GM12878 (cell line): Measurements from ENCODE around the gene PALS2. TPM values are rescaled to one million over a fixed set of nuclear protein-coding genes. Genes with fewer than 3 reads are reported as not detected.

Experiments used
- BCL11A ChIP-seq: IDR thresholded peaks from 2 replicates; pipeline ENCODE4 v1.6.1; 2011; ENCODE audit warnings: low read depth, low read length
- BMI1 ChIP-seq: fragments of 450-650 bp; IDR thresholded peaks from 2 replicates; pipeline ENCODE4 v1.6.1; 2016; ENCODE audit warnings: mild to moderate bottlenecking, moderate library complexity, borderline replicate concordance
- CBX3 ChIP-seq: fragments of 200-600 bp; sonication (generic); IDR thresholded peaks from 2 replicates; pipeline ENCODE4 v1.6.1; 2016; ENCODE audit warnings: low read depth, borderline replicate concordance
- FOXK2 ChIP-seq: fragments of 450-650 bp; IDR thresholded peaks from 2 replicates; pipeline ENCODE4 v1.6.1; 2017; ENCODE audit warnings: mild to moderate bottlenecking, moderate library complexity
- FOXM1 ChIP-seq: IDR thresholded peaks from 2 replicates; pipeline ENCODE4 v1.6.1; 2012; ENCODE audit warnings: low read depth, mild to moderate bottlenecking, inconsistent platforms, low read length, moderate library complexity
- GABPA ChIP-seq: IDR thresholded peaks from 2 replicates; pipeline ENCODE4 v1.6.1; 2014; ENCODE audit warnings: antibody characterized with exemption, low read depth, mild to moderate bottlenecking, inconsistent platforms
- IRF4 ChIP-seq: IDR thresholded peaks from 2 replicates; pipeline ENCODE4 v1.6.1; 2011; ENCODE audit warnings: low read depth, low read length
- KAT2A ChIP-seq: conservative IDR thresholded peaks from 2 replicates; pipeline ENCODE4 v1.6.1; 2011; ENCODE audit warnings: low read depth, low read length; ENCODE audit not compliant: control insufficient read depth
- MEF2A ChIP-seq: IDR thresholded peaks from 2 replicates; pipeline ENCODE4 v1.6.1; 2011; ENCODE audit warnings: low read depth, mild to moderate bottlenecking, low read length, moderate library complexity; ENCODE audit not compliant: insufficient read depth
- PAX8 ChIP-seq: fragments of 450-650 bp; IDR thresholded peaks from 2 replicates; pipeline ENCODE4 v1.6.1; 2017; ENCODE audit warnings: mild to moderate bottlenecking, moderate library complexity
- PML ChIP-seq: IDR thresholded peaks from 2 replicates; pipeline ENCODE4 v1.6.1; 2012; ENCODE audit warnings: low read length, inconsistent platforms
- POLR2AphosphoS5 ChIP-seq: IDR thresholded peaks from 2 replicates; pipeline ENCODE4 v1.6.1; 2011; ENCODE audit warnings: mild to moderate bottlenecking, low read length, inconsistent platforms
- RAD51 ChIP-seq: fragments of 450-650 bp; IDR thresholded peaks from 2 replicates; pipeline ENCODE4 v1.6.1; 2016; ENCODE audit warnings: moderate library complexity, mild to moderate bottlenecking, inconsistent platforms
- RUNX3 ChIP-seq: IDR thresholded peaks from 2 replicates; pipeline ENCODE4 v1.6.1; 2012; ENCODE audit warnings: low read length, inconsistent platforms
- SIX5 ChIP-seq: IDR thresholded peaks from 2 replicates; pipeline ENCODE4 v1.6.1; 2011; ENCODE audit warnings: mild to moderate bottlenecking, low read depth, low read length, moderate library complexity; ENCODE audit not compliant: severe bottlenecking
- SMC3 ChIP-seq: IDR thresholded peaks from 2 replicates; pipeline ENCODE4 v1.6.1; 2011; ENCODE audit warnings: low read length, improper control_type of control experiment, borderline replicate concordance
- SREBF1 ChIP-seq: IDR thresholded peaks from 2 replicates; pipeline ENCODE4 v1.6.1; 2012; ENCODE audit warnings: mild to moderate bottlenecking, low read length
- STAT1 ChIP-seq: fragments of 450-650 bp; conservative IDR thresholded peaks from 2 replicates; pipeline ENCODE4 v1.6.1; 2014; ENCODE audit warnings: antibody characterized with exemption, mild to moderate bottlenecking
- STAT3 ChIP-seq: IDR thresholded peaks from 2 replicates; pipeline ENCODE4 v1.6.1; 2011; ENCODE audit warnings: low read depth, low read length, improper control_type of control experiment
- SUZ12 ChIP-seq: fragments of 200-600 bp; sonication (generic); IDR thresholded peaks from one replicate; pipeline ENCODE4 v1.6.1; 2018; ENCODE audit warnings: antibody characterized with exemption, mild to moderate bottlenecking; ENCODE audit not compliant: unreplicated experiment
- TCF7 ChIP-seq: IDR thresholded peaks from 2 replicates; pipeline ENCODE4 v1.6.1; 2014; ENCODE audit warnings: antibody characterized with exemption, borderline replicate concordance
- ZNF207 ChIP-seq: fragments of 450-650 bp; IDR thresholded peaks from 2 replicates; pipeline ENCODE4 v1.6.1; 2014; ENCODE audit warnings: antibody characterized with exemption, mild to moderate bottlenecking, borderline replicate concordance
- polyA plus RNA-seq, 11 experiments: library from polyadenylated mRNA; depleted of rRNA in 4 of 11; unstranded in 6 of 11; stranded (reverse) in 5 of 11; fragments of >200 nt; fragmentation: Nextera tagmentation in 4 of 11; fragmentation: Illumina TruSeq in 1 of 11; extraction: Ambion mirVana in 4 of 11; extraction: Trizol in 1 of 11; gene quantifications; 1 replicate in 1 of 11; 2 replicates in 10 of 11; pipeline versions ENCODE4 v1.2.1 to v1.2.3, GENCODE V29; 2011 to 2016; ENCODE audit warnings: inconsistent platforms in 2 of 11, missing spikeins in 2 of 11, low read depth in 1 of 11
- total RNA-seq, 4 experiments: library from RNA; depleted of rRNA in 3 of 4; stranded (reverse); fragments of >200 nt in 3 of 4; fragmentation: Illumina TruSeq in 1 of 4; extraction: Trizol in 1 of 4; gene quantifications; 2 replicates each; pipeline versions ENCODE4 v1.2.1 to v1.2.3, GENCODE V29; 2013 to 2021
- TF ChIP-seq, protein P1 (sequence below), 3 experiments: IDR thresholded peaks in 2 of 3; conservative IDR thresholded peaks in 1 of 3; 2 replicates each; pipeline ENCODE4 v1.5.1; 2011; ENCODE audit warnings: low read depth in 3 of 3, low read length in 3 of 3, mild to moderate bottlenecking in 3 of 3, control low read depth in 2 of 3, moderate library complexity in 2 of 3, inconsistent platforms in 1 of 3, mixed read lengths in 1 of 3; ENCODE audit not compliant: control insufficient read depth in 2 of 3, insufficient read depth in 1 of 3; ENCODE audit errors: extremely low read depth in 1 of 3
- TF ChIP-seq, protein P2 (sequence below): IDR thresholded peaks from 2 replicates; pipeline ENCODE4 v1.6.1; 2012; ENCODE audit warnings: low read depth, low read length, improper control_type of control experiment
- TF ChIP-seq, protein P3 (sequence below): fragments of 450-650 bp; IDR thresholded peaks from 2 replicates; pipeline ENCODE4 v1.6.1; 2014; ENCODE audit warnings: mild to moderate bottlenecking
- TF ChIP-seq, protein P4 (sequence below): IDR thresholded peaks from 2 replicates; pipeline ENCODE4 v1.6.1; 2011; ENCODE audit warnings: low read depth, mild to moderate bottlenecking, low read length, moderate library complexity, borderline replicate concordance; ENCODE audit errors: extremely low read depth
- TF ChIP-seq, protein P5 (sequence below): fragments of 450-650 bp; conservative IDR thresholded peaks from 2 replicates; pipeline ENCODE4 v1.6.1; 2017; ENCODE audit warnings: mild to moderate bottlenecking, moderate library complexity

Gene PALS2
- total and polyA plus RNA-seq, 10 of the 15 experiments (the other 5 are each of a cell fraction or from before 2014, with no cell fraction given) = 10.7 to 53.5 (median 20.1) TPM

DNA sequence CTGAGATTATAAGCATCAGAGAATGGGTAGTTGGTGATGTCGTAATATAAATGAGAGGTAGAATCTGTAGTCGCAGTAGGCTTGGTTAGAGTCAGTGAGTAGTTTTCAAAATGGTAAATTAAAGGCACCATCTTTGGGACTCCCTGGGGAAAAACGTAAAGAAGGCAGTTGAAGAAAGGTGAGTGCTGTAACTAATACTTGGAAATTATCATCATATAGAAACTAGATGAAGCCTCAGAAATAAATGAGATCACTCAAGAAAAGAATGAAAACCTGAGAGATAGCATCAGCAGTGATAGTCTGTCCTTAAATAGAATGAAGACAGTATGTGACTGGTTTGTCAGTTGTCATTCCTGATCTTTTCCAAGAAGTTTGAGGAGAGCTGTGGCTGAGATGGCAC is 23.8 kb downstream of the PALS2 start (continued):
- TF ChIP-seq, protein P1, sequence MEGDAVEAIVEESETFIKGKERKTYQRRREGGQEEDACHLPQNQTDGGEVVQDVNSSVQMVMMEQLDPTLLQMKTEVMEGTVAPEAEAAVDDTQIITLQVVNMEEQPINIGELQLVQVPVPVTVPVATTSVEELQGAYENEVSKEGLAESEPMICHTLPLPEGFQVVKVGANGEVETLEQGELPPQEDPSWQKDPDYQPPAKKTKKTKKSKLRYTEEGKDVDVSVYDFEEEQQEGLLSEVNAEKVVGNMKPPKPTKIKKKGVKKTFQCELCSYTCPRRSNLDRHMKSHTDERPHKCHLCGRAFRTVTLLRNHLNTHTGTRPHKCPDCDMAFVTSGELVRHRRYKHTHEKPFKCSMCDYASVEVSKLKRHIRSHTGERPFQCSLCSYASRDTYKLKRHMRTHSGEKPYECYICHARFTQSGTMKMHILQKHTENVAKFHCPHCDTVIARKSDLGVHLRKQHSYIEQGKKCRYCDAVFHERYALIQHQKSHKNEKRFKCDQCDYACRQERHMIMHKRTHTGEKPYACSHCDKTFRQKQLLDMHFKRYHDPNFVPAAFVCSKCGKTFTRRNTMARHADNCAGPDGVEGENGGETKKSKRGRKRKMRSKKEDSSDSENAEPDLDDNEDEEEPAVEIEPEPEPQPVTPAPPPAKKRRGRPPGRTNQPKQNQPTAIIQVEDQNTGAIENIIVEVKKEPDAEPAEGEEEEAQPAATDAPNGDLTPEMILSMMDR (IDR thresholded peaks at IDR 0.05 in 2 of 3, conservative IDR thresholded peaks at IDR 0.05 in 1 of 3; ENCODE audit: control insufficient read depth in 2 of 3, extremely low read depth in 1 of 3, insufficient read depth in 1 of 3, low read depth in 3 of 3, low read length in 3 of 3) = no peak
- TF ChIP-seq ZNF207 (no peak), SUZ12 (no peak), GABPA (no peak), STAT3 (no peak), POLR2AphosphoS5 (no peak), STAT1 (no peak), CBX3 (no peak), PML (no peak), SIX5 (no peak), BCL11A (0 out of 2 replicates have a peak, but pooled peaks have one; percentile 8), BMI1 (no peak), SMC3 (no peak), TCF7 (no peak), KAT2A (no peak), PAX8 (no peak), RAD51 (0 out of 2 replicates have a peak, but pooled peaks have one; percentile 8), MEF2A (peak; percentile 57; the same call in 1 of the 2 replicates), SREBF1 (no peak), FOXM1 (peak; percentile 64; the same call in 1 of the 2 replicates), FOXK2 (no peak), IRF4 (no peak), RUNX3 (peak; percentile 72; the same call in 1 of the 2 replicates)
- TF ChIP-seq, protein P2, sequence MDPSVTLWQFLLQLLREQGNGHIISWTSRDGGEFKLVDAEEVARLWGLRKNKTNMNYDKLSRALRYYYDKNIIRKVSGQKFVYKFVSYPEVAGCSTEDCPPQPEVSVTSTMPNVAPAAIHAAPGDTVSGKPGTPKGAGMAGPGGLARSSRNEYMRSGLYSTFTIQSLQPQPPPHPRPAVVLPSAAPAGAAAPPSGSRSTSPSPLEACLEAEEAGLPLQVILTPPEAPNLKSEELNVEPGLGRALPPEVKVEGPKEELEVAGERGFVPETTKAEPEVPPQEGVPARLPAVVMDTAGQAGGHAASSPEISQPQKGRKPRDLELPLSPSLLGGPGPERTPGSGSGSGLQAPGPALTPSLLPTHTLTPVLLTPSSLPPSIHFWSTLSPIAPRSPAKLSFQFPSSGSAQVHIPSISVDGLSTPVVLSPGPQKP = no peak
- TF ChIP-seq, protein P3, sequence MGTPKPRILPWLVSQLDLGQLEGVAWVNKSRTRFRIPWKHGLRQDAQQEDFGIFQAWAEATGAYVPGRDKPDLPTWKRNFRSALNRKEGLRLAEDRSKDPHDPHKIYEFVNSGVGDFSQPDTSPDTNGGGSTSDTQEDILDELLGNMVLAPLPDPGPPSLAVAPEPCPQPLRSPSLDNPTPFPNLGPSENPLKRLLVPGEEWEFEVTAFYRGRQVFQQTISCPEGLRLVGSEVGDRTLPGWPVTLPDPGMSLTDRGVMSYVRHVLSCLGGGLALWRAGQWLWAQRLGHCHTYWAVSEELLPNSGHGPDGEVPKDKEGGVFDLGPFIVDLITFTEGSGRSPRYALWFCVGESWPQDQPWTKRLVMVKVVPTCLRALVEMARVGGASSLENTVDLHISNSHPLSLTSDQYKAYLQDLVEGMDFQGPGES = no peak
- TF ChIP-seq, protein P4, sequence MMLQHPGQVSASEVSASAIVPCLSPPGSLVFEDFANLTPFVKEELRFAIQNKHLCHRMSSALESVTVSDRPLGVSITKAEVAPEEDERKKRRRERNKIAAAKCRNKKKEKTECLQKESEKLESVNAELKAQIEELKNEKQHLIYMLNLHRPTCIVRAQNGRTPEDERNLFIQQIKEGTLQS = no peak
- TF ChIP-seq, protein P5, sequence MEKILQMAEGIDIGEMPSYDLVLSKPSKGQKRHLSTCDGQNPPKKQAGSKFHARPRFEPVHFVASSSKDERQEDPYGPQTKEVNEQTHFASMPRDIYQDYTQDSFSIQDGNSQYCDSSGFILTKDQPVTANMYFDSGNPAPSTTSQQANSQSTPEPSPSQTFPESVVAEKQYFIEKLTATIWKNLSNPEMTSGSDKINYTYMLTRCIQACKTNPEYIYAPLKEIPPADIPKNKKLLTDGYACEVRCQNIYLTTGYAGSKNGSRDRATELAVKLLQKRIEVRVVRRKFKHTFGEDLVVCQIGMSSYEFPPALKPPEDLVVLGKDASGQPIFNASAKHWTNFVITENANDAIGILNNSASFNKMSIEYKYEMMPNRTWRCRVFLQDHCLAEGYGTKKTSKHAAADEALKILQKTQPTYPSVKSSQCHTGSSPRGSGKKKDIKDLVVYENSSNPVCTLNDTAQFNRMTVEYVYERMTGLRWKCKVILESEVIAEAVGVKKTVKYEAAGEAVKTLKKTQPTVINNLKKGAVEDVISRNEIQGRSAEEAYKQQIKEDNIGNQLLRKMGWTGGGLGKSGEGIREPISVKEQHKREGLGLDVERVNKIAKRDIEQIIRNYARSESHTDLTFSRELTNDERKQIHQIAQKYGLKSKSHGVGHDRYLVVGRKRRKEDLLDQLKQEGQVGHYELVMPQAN = no peak
